ENCODE measurements around the gene GSTA1.
"Not testable (repeated sequence)": the region's sequence is repeated elsewhere in the genome, so short reads cannot be mapped to it uniquely, and the experiment has no call there.

GSTA1 gene

DNA sequence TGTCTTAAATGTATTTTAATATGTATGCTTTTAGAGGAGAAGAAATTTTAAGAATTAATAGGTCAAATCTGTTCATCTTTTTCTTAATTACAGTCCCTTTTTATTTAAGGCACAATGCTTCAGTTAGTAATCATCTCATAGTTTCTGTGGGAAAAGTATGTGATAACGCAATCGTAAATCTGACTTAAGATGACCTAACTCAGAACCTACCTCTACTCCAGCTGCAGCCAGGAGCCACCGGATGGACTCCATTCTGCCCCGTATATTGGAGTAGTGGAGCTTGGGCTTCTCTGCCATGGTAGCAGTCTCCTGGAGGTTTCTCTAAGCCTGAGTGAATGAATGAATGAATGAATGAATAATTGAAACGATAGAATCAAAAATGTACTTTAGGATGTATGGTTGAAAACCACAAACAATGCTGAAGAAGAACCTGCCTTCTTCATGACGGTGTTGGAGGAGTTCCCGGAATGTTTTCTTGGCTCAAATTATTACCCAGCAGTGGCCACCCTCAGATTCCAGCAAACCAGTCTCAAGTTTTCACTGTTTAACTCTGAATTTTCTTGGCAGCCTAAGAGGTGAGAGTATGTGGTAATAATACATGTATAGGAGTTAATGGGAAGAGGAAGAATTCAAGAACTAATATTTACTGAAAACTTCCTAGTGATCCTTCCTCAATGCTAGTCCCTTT lies 45.8 kb downstream of the GSTA1 start:
- DNase-seq (ENCODE audit: low read depth): not testable (repeated sequence)

GRCh38 chr6:52754443-52754842 lies 49.2 kb downstream of the GSTA1 start:
- no peak for DNase-seq (ENCODE audit: low read depth)

DNA sequence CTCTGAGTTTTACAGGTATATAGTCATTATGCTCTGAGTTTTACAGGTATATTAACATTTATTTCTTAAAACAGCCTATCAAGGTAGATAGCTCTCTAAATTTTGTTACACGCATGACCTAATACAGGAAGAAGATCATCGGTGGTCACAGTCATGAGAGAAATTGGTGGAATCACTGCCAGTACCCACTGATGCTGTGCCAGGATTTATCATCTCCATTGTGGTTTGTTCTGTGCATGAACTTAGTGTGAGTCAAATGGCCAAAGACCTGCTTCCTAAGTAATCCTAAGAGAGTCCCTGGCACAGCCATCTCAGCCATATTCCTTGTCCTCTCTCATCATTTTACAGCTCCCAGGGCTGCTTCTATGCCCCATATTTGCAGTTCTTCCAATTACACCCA lies 50.5 kb downstream of the GSTA1 start:
- not testable (repeated sequence) for DNase-seq (ENCODE audit: low read depth)

GRCh38 chr6:52752310-52752709 lies 51.3 kb downstream of the GSTA1 start:
- DNase-seq (ENCODE audit: low read depth): no peak

GRCh38 chr6:52749556-52750152 lies 54.0 kb downstream of the GSTA1 start:
- no peak for DNase-seq (ENCODE audit: low read depth)

DNA sequence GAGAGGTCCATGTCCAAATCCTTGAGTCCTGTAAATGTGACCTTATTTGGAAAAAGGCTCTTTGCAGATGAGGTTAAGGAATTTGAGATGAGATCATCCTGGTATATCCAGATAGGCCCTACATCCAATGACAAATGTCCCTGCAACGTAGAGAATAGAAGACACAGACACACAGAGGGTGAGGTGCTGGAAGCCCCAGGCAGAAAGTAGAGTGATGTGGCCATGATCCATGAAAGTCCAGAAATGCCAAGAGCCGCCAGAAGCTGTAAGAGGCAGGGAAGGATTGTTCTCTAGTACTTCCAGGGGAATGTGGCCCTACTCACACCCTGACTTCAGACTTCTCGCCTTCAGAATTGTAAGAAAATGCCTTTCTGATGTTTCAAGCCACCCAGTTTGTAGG lies 56.3 kb downstream of the GSTA1 start:
- DNase-seq (ENCODE audit: low read depth): not testable (repeated sequence)

DNA sequence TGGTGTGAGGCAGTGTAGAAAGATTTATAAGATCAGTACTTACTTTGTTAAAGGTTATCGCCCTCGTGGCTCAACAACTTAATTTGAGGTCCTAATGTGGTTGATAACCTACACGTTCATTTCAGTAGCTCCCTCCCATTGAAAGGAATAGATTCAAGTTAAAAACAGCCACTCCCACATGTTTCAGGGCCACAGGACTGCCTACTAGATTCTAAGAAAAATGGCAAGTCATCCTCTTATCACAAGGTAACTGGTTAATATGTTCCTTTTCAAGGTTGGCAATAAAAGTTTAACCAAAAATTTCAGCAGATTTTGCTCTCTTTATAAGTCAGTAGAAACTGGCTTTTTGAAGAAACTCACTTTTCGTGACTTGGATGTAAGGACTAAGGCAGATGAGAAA lies 57.4 kb downstream of the GSTA1 start:
- DNase-seq (ENCODE audit: low read depth): no peak

DNA sequence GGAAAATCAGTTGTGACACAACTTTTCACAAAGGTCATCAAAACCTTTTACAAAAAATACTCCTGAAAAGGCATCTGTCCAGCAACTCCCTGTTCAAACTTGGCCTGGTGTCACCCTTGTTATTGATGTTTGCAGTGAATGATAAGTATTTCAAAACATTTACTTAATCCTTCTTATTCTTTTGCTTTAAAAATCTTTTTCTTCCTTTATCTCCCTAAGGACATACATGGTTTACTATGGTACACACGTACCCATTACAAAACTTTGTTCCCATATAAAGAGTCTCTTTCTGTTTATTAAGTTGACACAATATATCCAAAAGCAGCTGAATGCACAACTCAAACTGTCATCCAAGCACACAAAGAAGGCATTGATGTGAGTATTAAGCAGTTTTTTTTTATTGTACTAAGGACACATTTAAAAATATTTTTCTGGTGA lies 57.8 kb downstream of the GSTA1 start:
- no peak for DNase-seq (ENCODE audit: low read depth)

- no peak for DNase-seq (ENCODE audit: low read depth)
Observed at GRCh38 chr6:52741872-52742271, 61.7 kb downstream of the GSTA1 start.
